Germinal center (tissue), 1 donor: ENCODE results near the gene KDM4C.

Source experiments
- DNase-seq: peaks from one replicate; pipeline ENCODE4 v3.0.0; 2012; ENCODE audit warnings: mixed read lengths, low spot score

Gene KDM4C

GRCh38 chr9:7216004-7216841, 458.4 kb downstream of the KDM4C start:
- DNase-seq = no peak

GRCh38 chr9:7223981-7224380, 466.2 kb downstream of the KDM4C start:
- DNase-seq = no peak
